ENCODE data around the gene PTPRN2. TPM values are rescaled to one million over a fixed set of nuclear protein-coding genes. Genes with fewer than 3 reads are reported as not detected.

Gene PTPRN2
- total RNA-seq, 1 experiment from 2014 or later, result 2.1 TPM

GRCh38 chr7:157751951-157752673 is 835.5 kb downstream of the PTPRN2 start:
- no peak for ATAC-seq
- Histone ChIP-seq H4K20me1 (ENCODE audit: insufficient read depth) (no peaks in the 10 kb centered on the region), H3K9me3 (ENCODE audit: control insufficient read depth in 1 of 2, insufficient read depth in 1 of 2, low read depth in 1 of 2, low read length in 2 of 2) (no peaks in the 10 kb centered on the region), H2AFZ (ENCODE audit: low read depth, low read length, poor library complexity, severe bottlenecking) (no peak overlapping the region), H3K9me2 (ENCODE audit: insufficient read depth) (no peaks in the 10 kb centered on the region), H3K9ac (ENCODE audit: low read length) (no peak overlapping the region), H3K27ac (ENCODE audit: low read depth, low read length) (no peak overlapping the region), H3K27me3 (ENCODE audit: insufficient read depth, low read length) (no peaks in the 10 kb centered on the region), H3K36me3 (ENCODE audit: control insufficient read depth in 1 of 2, insufficient read depth in 2 of 2, low read length in 2 of 2) (no peaks in the 10 kb centered on the region), H3K4me3 (replicated peaks in 1 of 2; ENCODE audit: low read depth in 1 of 2, low read length in 2 of 2) (no peak overlapping the region), H3K79me2 (ENCODE audit: insufficient read depth, low read length) (no peaks in the 10 kb centered on the region), H3K4me1 (ENCODE audit: control insufficient read depth in 1 of 2, insufficient read depth in 2 of 2, low read length in 2 of 2) (no peaks in the 10 kb centered on the region), H3K4me2 (ENCODE audit: low read length) (no peak overlapping the region)
- POLR2A ChIA-PET, result no interaction called here
- DNase-seq (ENCODE audit: low read depth, low spot score), result no peak
- RAD21 ChIA-PET (ENCODE audit: low non-redundant PET in 1 of 2, low total read pairs in 2 of 2, uncharacterized antibody in 2 of 2, unreplicated experiment in 2 of 2), result no interaction called here
- BruUV-seq (replicated peaks), result no TSS peak
- TF ChIP-seq ZBTB33 (IDR thresholded peaks at IDR 0.05; ENCODE audit: extremely low read depth, insufficient replicate concordance, low read length) (no peak), REST (IDR thresholded peaks at IDR 0.05; ENCODE audit: low read depth) (no peak), ELF1 (IDR thresholded peaks at IDR 0.05; ENCODE audit: borderline replicate concordance, low read depth) (no peak), YY1 (IDR thresholded peaks at IDR 0.05; ENCODE audit: extremely low read depth, insufficient replicate concordance, low read depth, low read length) (no peak), SRF (IDR thresholded peaks at IDR 0.05; ENCODE audit: low read depth) (no peak), CEBPB (IDR thresholded peaks at IDR 0.05; ENCODE audit: low read depth) (no peak), RAD21 (IDR thresholded peaks at IDR 0.05; ENCODE audit: low read depth) (no peak), FOSL1 (IDR thresholded peaks at IDR 0.05; ENCODE audit: low read depth) (no peak), EZH2 (IDR thresholded peaks at IDR 0.05) (no peak), CBX3 (IDR thresholded peaks at IDR 0.05; ENCODE audit: low read depth) (no peak), SIN3A (IDR thresholded peaks at IDR 0.05; ENCODE audit: low read depth) (no peak), POLR2AphosphoS5 (IDR thresholded peaks at IDR 0.05; ENCODE audit: low read depth, low read length) (no peak), ZNF274 (IDR thresholded peaks at IDR 0.05; ENCODE audit: low read depth, low read length) (no peak), POLR2A (IDR thresholded peaks at IDR 0.05; ENCODE audit: borderline replicate concordance, extremely low read depth, insufficient read depth, insufficient read length) (no peak), ZFX (IDR thresholded peaks at IDR 0.05) (no peak), MAX (IDR thresholded peaks at IDR 0.05) (no peak), ATF3 (IDR thresholded peaks at IDR 0.05) (no peak), EGR1 (IDR thresholded peaks at IDR 0.05; ENCODE audit: low read depth) (no peak), EZH2phosphoT487 (IDR thresholded peaks at IDR 0.05; ENCODE audit: borderline replicate concordance) (no peak)
- CTCF ChIA-PET, result no interaction called here
- intact Hi-C loops (cut with micrococcal nuclease), result no loop called here
